Right lobe of liver (tissue), 6 donors: ENCODE measurements around the gene FGF14. TPM values are rescaled to one million over a fixed set of nuclear protein-coding genes. Genes with fewer than 3 reads are reported as not detected.

ENCODE experiments used
- ATAC-seq, 4 donors: fragments of 200-7000 bp; cut with Tn5 transposase; one replicate each; pipeline ENCODE4 v1.9.1; 2020; ENCODE audit warnings: mild to moderate bottlenecking in 4 of 4, moderate library complexity in 4 of 4
- DNase-seq, 3 donors: peaks; one replicate each; pipeline ENCODE4 v3.0.0-alpha.2; 2020
- H3K27ac ChIP-seq, 3 donors: fragments of 200-600 bp; one replicate each; pipeline ENCODE4 v1.8.0; 2022
- H3K27me3 ChIP-seq, 2 donors: fragments of 200-600 bp; one replicate each; pipeline ENCODE4 v1.8.0; 2022
- H3K36me3 ChIP-seq, 4 donors: fragments of 200-600 bp; sonication (generic) in 1 of 4; one replicate each; pipeline versions ENCODE4 v1.5.1 to v1.8.0; 2017 to 2022; ENCODE audit warnings: control low read depth in 1 of 4
- H3K4me1 ChIP-seq, 4 donors: fragments of 200-600 bp; sonication (generic) in 1 of 4; one replicate each; pipeline versions ENCODE4 v1.5.1 to v1.8.0; 2017 to 2022; ENCODE audit warnings: control low read depth in 1 of 4
- H3K4me3 ChIP-seq, 3 donors: fragments of 200-600 bp; one replicate each; pipeline ENCODE4 v1.8.0; 2022
- H3K9me3 ChIP-seq, 4 donors: fragments of 200-600 bp; sonication (generic) in 1 of 4; one replicate each; pipeline versions ENCODE4 v1.5.1 to v1.8.0; 2017 to 2022; ENCODE audit warnings: control low read depth in 1 of 4
- POLR2A ChIP-seq: fragments of 450-650 bp; IDR thresholded peaks from one replicate; pipeline ENCODE4 v1.6.1; 2017; ENCODE audit warnings: antibody characterized with exemption, mild to moderate bottlenecking
- WGBS: methylation state at CpG from one replicate; pipeline ENCODE4 v1.1.6; 2018; ENCODE audit warnings: low coverage, low lambda C conversion rate; ENCODE audit not compliant: insufficient coverage; ENCODE audit errors: missing lambda C conversion rate; 5-methylcytosine and 5-hydroxymethylcytosine counted together
- intact Hi-C, 2 donors: fragments of 100-400 bp; cut with DNase I; formaldehyde crosslinking; loops; one replicate each; pipeline versions ENCODE4 v1.11.2 to v1.14.1; 2022
- total RNA-seq, 6 experiments: library from RNA; depleted of rRNA in 2 of 6; stranded (reverse); fragments of >200 nt in 2 of 6; fragmentation: NEBNext Ultra II Directional in 3 of 6; extraction: Animal tissue kit (Norgen Biotek cat#: 25700) in 3 of 6; gene quantifications; one replicate each; pipeline versions ENCODE4 v1.1.0 to v1.2.4, GENCODE V29; 2016 to 2023
- TF ChIP-seq, protein P1 (sequence below), 4 donors: fragments of 200-600 bp in 3 of 4; fragments of 450-650 bp in 1 of 4; IDR thresholded peaks; one replicate each; pipeline versions ENCODE4 v1.5.1 to v1.8.0; 2016 to 2022; ENCODE audit warnings: antibody characterized with exemption in 4 of 4, mild to moderate bottlenecking in 2 of 4
- donor health status: DM: no; HTN: yes; CAD: no.
- donor health status: DM: no; HTN: no; CAD: no.
- donor health status: DM: no; HTN: no; CAD: no.
- donor health status: DM: no; HTN: yes; CAD: no.
- donor health status: DM: no; HTN: yes; CAD: no.

FGF14 gene
- total RNA-seq, 6 experiments from 2014 or later: 0.42 to 6.3 (median 1.2) TPM

DNA sequence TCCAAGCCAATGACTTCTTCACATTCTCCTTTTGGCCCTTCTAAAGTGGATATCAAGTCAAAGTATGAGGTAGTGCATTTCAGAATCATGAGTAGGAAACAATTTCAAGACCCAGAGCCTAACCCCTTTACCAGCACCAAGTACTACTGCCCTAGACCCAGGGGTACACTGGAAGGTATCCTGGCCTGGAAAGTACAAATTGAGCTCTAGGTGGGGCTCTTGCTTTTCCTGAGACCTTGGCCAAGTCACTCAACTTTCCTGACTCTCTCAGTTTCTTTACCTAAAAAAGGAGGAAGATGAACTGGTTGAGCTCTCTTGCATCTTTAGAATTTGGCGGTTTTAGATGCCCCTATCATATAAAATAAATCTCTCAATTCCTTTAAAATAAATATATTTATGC lies 204.7 kb downstream of the FGF14 start:
- no peaks in the 10 kb centered on the region for H3K36me3 ChIP-seq
- no peaks in the 10 kb centered on the region for H3K9me3 ChIP-seq
- no peaks in the 10 kb centered on the region for H3K27me3 ChIP-seq
- DNase-seq: no peak
- no peak for TF ChIP-seq POLR2A
- TF ChIP-seq, protein P1, sequence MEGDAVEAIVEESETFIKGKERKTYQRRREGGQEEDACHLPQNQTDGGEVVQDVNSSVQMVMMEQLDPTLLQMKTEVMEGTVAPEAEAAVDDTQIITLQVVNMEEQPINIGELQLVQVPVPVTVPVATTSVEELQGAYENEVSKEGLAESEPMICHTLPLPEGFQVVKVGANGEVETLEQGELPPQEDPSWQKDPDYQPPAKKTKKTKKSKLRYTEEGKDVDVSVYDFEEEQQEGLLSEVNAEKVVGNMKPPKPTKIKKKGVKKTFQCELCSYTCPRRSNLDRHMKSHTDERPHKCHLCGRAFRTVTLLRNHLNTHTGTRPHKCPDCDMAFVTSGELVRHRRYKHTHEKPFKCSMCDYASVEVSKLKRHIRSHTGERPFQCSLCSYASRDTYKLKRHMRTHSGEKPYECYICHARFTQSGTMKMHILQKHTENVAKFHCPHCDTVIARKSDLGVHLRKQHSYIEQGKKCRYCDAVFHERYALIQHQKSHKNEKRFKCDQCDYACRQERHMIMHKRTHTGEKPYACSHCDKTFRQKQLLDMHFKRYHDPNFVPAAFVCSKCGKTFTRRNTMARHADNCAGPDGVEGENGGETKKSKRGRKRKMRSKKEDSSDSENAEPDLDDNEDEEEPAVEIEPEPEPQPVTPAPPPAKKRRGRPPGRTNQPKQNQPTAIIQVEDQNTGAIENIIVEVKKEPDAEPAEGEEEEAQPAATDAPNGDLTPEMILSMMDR (IDR thresholded peaks at IDR 0.05): peak; percentile 50 to 61 (median 51)
- WGBS: 81% methylated on average over 1 of the region's 1 CpG
- peaks cover 0 to 14% (median 5%) of the 10 kb centered on the region in 4 donors for H3K4me1 ChIP-seq
- intact Hi-C loops: loop anchor here in 1 of 2 donors (10.0 kb wide), 1 partner anchor 258 kb away; no protein-coding TSS in a partner anchor
- H3K27ac ChIP-seq: no peak overlapping the region
- H3K4me3 ChIP-seq: no peak overlapping the region
- peak; percentile 76 to 89 (median 84) for ATAC-seq

DNA sequence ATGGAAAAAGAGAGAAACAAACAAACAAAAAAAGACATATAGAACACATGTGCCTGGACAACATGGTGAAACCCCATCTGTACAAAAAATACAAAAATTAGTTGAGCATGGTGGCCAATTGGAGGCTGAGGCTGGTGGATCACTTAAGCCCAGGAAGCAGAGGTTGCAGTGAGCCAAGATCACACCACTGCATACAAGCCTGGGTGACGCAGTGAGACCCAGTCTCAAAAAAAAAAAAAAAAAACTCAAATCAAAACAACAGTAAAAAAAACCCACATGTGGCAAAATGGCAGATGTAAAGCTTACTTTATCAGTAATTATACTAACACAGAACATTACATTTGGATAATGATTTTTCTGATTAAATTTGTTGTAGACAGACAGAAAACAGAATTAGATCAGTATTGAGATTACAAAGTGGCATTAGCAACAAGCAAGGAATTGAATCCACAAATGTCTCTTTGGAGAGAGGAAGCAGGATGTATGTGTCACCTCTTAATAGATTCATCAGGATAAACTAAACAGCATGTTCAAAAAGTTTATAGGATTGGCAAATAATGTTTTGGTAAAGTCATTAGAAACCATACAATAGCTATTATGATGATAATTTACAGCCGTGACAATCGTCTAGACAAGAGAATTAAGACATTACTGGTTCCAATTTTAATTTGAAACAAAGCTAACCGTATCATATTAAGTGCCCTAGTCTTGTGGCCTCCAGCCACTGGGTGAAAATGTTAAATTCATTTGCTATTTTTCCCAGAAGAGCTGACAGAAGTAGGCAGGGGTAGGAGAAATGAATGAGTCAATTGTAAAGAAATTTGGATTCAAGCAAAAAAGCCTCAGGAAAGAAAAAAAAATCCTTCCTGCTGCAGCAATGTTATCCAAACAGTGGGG lies 206.0 kb downstream of the FGF14 start:
- H3K27me3 ChIP-seq: no peaks in the 10 kb centered on the region
- no peak overlapping the region for H3K4me3 ChIP-seq
- no peaks in the 10 kb centered on the region for H3K9me3 ChIP-seq
- peaks cover 0 to 19% (median 8%) of the 10 kb centered on the region in 4 donors for H3K4me1 ChIP-seq
- intact Hi-C loops: loop anchor here in 1 of 2 donors (10.0 kb wide), 1 partner anchor 259 kb away; no protein-coding TSS in a partner anchor
- H3K36me3 ChIP-seq: no peaks in the 10 kb centered on the region
- 63% methylated on average over 4 of the region's 4 CpGs for WGBS
- no peak overlapping the region for H3K27ac ChIP-seq
- TF ChIP-seq POLR2A: no peak
- ATAC-seq: no peak
- no peak for DNase-seq

DNA sequence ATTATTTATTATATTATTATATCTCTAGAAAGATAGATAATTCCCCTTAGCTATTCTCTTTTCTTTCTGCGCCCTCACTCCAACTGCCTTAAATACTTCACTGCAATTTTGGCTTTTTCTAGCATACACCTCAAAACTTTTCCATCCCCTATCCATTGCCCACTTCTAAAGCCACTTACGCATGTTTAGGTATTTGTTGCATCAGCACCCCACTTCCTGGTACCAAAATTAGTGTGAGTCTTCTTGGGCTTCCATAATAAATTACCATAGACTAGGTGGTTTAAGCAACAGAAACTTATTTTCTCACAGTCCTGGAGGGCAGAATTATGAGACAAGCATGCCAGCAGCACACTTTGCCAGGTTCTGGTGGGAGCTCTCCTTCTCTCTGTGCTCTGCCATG lies 209.0 kb downstream of the FGF14 start:
- no peaks in the 10 kb centered on the region for H3K27me3 ChIP-seq
- 100% methylated on average over 2 of the region's 2 CpGs for WGBS
- H3K36me3 ChIP-seq: no peaks in the 10 kb centered on the region
- intact Hi-C loops: loop anchor here in 1 of 2 donors (10.0 kb wide), 1 partner anchor 262 kb away; no protein-coding TSS in a partner anchor
- H3K9me3 ChIP-seq: no peaks in the 10 kb centered on the region
- no peak overlapping the region for H3K4me3 ChIP-seq
- peaks cover 0 to 19% (median 8%) of the 10 kb centered on the region in 4 donors for H3K4me1 ChIP-seq
- no peak for TF ChIP-seq POLR2A
- DNase-seq: no peak
- no peak overlapping the region for H3K27ac ChIP-seq
- no peak for ATAC-seq

DNA sequence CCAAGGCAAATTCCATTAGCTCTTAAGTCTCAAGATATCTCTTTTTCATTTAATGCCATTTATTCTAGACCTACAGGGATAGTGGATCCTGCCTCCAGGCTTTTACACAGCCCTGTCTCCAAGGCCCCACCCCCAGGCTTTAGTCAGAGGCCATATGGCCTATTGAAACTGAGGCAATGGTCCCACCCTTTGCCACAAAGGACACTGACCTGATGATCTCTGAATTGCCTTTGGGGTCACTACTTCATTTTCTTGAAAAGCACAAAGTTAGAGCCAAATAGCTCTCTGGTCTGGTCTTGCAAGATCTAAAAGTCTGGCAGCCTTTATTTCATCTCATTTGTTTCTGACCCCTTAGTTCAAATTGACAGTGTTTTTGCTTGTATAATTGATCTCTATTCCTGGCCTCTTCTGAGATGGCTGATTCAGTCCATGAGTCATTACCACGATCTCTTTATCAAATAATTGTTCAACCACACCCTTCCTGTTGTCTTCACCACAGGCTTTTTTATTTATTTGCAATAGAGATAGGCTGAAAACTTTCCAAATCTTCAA lies 209.8 kb downstream of the FGF14 start:
- no peaks in the 10 kb centered on the region for H3K9me3 ChIP-seq
- TF ChIP-seq POLR2A: peak; percentile 15
- TF ChIP-seq, protein P1 (IDR thresholded peaks at IDR 0.05): no peak
- no peaks in the 10 kb centered on the region for H3K27me3 ChIP-seq
- DNase-seq (peak; percentile 46 to 73 (median 61)), ATAC-seq (peak; percentile 87 to 94 (median 92))
- peak overlapping the region in 2 of 3 donors; percentile 5 to 52 for H3K27ac ChIP-seq
- peaks cover 0 to 23% (median 9%) of the 10 kb centered on the region in 4 donors for H3K4me1 ChIP-seq
- H3K4me3 ChIP-seq: no peak overlapping the region
- intact Hi-C loops: loop anchor here in 1 of 2 donors (10.0 kb wide), 1 partner anchor 263 kb away; no protein-coding TSS in a partner anchor
- WGBS: 0% methylated on average over 1 of the region's 1 CpG
- no peaks in the 10 kb centered on the region for H3K36me3 ChIP-seq

DNA sequence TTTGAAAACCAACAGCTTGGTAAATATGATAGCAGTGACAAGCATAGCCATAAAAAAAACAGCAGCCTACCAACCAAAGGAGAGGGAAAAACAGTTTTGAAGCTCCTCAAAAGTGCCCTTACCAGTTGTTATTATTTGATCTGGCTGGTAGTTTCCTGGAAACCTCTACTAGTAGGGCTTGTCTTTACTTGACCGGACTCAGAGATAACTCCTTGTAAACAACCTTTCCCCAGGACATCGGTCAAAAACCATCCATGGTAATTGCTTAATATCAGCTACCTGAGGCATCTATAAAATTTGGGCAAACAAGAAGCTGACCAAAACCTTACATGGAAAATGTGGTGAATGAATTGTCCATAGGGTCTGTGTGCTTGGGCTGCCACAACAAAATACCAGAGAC lies 210.9 kb downstream of the FGF14 start:
- peak; percentile 22 to 57 (median 30) for ATAC-seq
- 29% methylated on average over 2 of the region's 2 CpGs for WGBS
- TF ChIP-seq, protein P1 (IDR thresholded peaks at IDR 0.05): no peak
- no peak for TF ChIP-seq POLR2A
- no peak overlapping the region for H3K4me3 ChIP-seq
- DNase-seq: no peak
- intact Hi-C loops: loop anchor here in 1 of 2 donors (10.0 kb wide), 1 partner anchor 264 kb away; no protein-coding TSS in a partner anchor
- no peaks in the 10 kb centered on the region for H3K36me3 ChIP-seq
- H3K4me1 ChIP-seq: peaks cover 0 to 34% (median 14%) of the 10 kb centered on the region in 4 donors
- peak overlapping the region in 1 of 3 donors; percentile 52 for H3K27ac ChIP-seq
- H3K27me3 ChIP-seq: no peaks in the 10 kb centered on the region
- H3K9me3 ChIP-seq: no peaks in the 10 kb centered on the region
